HepG2 (cell line): Measurements from ENCODE around the gene COL9A3. TPM values are rescaled to one million over a fixed set of nuclear protein-coding genes. Genes with fewer than 3 reads are reported as not detected.

ENCODE experiments used
- DNMT1 ChIP-seq: sonication (generic); formaldehyde crosslinking; IDR thresholded peaks from 2 replicates; pipeline ENCODE4 v1.5.1; 2020; ENCODE audit warnings: mild to moderate bottlenecking, missing genetic modification reagents
- ELF3 ChIP-seq: IDR thresholded peaks from 2 replicates; pipeline ENCODE4 v1.6.1; 2016; ENCODE audit warnings: missing genetic modification reagents, missing compliant biosample characterization
- GATAD2A ChIP-seq: IDR thresholded peaks from 2 replicates; pipeline ENCODE4 v1.6.1; 2016
- GMEB2 ChIP-seq: IDR thresholded peaks from 2 replicates; pipeline ENCODE4 v1.6.1; 2016; ENCODE audit warnings: missing biosample characterization, missing genetic modification reagents, low read depth
- GTF3A ChIP-seq: sonication (generic); formaldehyde crosslinking; conservative IDR thresholded peaks from 2 replicates; pipeline ENCODE4 v1.4.0; 2020; ENCODE audit warnings: mild to moderate bottlenecking, missing genetic modification reagents
- JUND ChIP-seq: sonication (generic); formaldehyde crosslinking; IDR thresholded peaks from 2 replicates; pipeline ENCODE4 v1.8.0; 2022; ENCODE audit warnings: mild to moderate bottlenecking, missing genetic modification reagents
- KDM2A ChIP-seq: sonication (generic); formaldehyde crosslinking; IDR thresholded peaks from 2 replicates; pipeline ENCODE4 v1.4.0; 2020; ENCODE audit warnings: low read depth, missing genetic modification reagents, borderline replicate concordance
- MAFF ChIP-seq: IDR thresholded peaks from 2 replicates; pipeline ENCODE4 v1.6.1; 2011; ENCODE audit warnings: low read depth, low read length, improper control_type of control experiment
- PRMT3 ChIP-seq: sonication (generic); formaldehyde crosslinking; IDR thresholded peaks from 2 replicates; pipeline ENCODE4 v1.8.1; 2022; ENCODE audit warnings: low read depth, mild to moderate bottlenecking, moderate library complexity, missing genetic modification reagents, borderline replicate concordance
- RARG ChIP-seq: sonication (generic); formaldehyde crosslinking; IDR thresholded peaks from 2 replicates; pipeline ENCODE4 v1.4.0; 2020; ENCODE audit warnings: low read depth, mild to moderate bottlenecking, missing genetic modification reagents
- RNF2 ChIP-seq: fragments of 450-650 bp; conservative IDR thresholded peaks from 2 replicates; pipeline ENCODE4 v1.6.1; 2016; ENCODE audit warnings: low read depth
- SATB2 ChIP-seq: sonication (generic); formaldehyde crosslinking; IDR thresholded peaks from 2 replicates; pipeline ENCODE4 v1.5.0; 2020; ENCODE audit warnings: missing genetic modification reagents
- SOX6 ChIP-seq, 2 experiments: fragments of 450-650 bp in 1 of 2; sonication (generic) in 1 of 2; formaldehyde crosslinking in 1 of 2; IDR thresholded peaks; 2 replicates each; pipeline versions ENCODE4 v1.4.0 to v1.6.1; 2017 to 2020; ENCODE audit warnings: antibody characterized with exemption in 1 of 2, mild to moderate bottlenecking in 1 of 2, missing genetic modification reagents in 1 of 2
- TOE1 ChIP-seq: sonication (generic); formaldehyde crosslinking; IDR thresholded peaks from 2 replicates; pipeline ENCODE4 v1.4.0; 2020; ENCODE audit warnings: mild to moderate bottlenecking, missing genetic modification reagents
- USF2 ChIP-seq, 2 experiments: sonication (generic) in 1 of 2; formaldehyde crosslinking in 1 of 2; IDR thresholded peaks; 2 replicates each; pipeline versions ENCODE4 v1.5.1 to v1.6.1; 2011 to 2020; ENCODE audit warnings: borderline replicate concordance in 1 of 2, low read depth in 1 of 2, low read length in 1 of 2, mild to moderate bottlenecking in 1 of 2, missing genetic modification reagents in 1 of 2, moderate library complexity in 1 of 2
- ZBTB25 ChIP-seq: IDR thresholded peaks from 2 replicates; pipeline ENCODE4 v1.6.1; 2018; ENCODE audit warnings: missing genetic modification reagents
- ZBTB38 ChIP-seq: sonication (generic); formaldehyde crosslinking; IDR thresholded peaks from 2 replicates; pipeline ENCODE4 v1.5.1; 2020; ENCODE audit warnings: mild to moderate bottlenecking, missing genetic modification reagents
- ZNF326 ChIP-seq: sonication (generic); formaldehyde crosslinking; IDR thresholded peaks from 2 replicates; pipeline ENCODE4 v1.4.0; 2020; ENCODE audit warnings: missing genetic modification reagents, borderline replicate concordance
- ZNF547 ChIP-seq: sonication (generic); formaldehyde crosslinking; IDR thresholded peaks from 2 replicates; pipeline ENCODE4 v1.5.1; 2020; ENCODE audit warnings: mild to moderate bottlenecking, missing genetic modification reagents
- ZNF550 ChIP-seq: sonication (generic); formaldehyde crosslinking; IDR thresholded peaks from 2 replicates; pipeline ENCODE4 v1.4.0; 2020; ENCODE audit warnings: mild to moderate bottlenecking, missing genetic modification reagents, borderline replicate concordance
- ZNF557 ChIP-seq: sonication (generic); formaldehyde crosslinking; IDR thresholded peaks from 2 replicates; pipeline ENCODE4 v1.4.0; 2020; ENCODE audit warnings: missing genetic modification reagents
- ZNF563 ChIP-seq: sonication (generic); formaldehyde crosslinking; IDR thresholded peaks from 2 replicates; pipeline ENCODE4 v1.8.0; 2022; ENCODE audit warnings: mild to moderate bottlenecking, moderate library complexity, missing genetic modification reagents
- ZNF614 ChIP-seq: IDR thresholded peaks from 2 replicates; pipeline ENCODE4 v1.6.1; 2018; ENCODE audit warnings: missing biosample characterization, missing genetic modification reagents, inconsistent platforms, borderline replicate concordance
- ZNF766 ChIP-seq: sonication (generic); formaldehyde crosslinking; IDR thresholded peaks from 2 replicates; pipeline ENCODE4 v1.5.0; 2020; ENCODE audit warnings: missing genetic modification reagents, borderline replicate concordance
- polyA plus RNA-seq, 8 experiments: library from polyadenylated mRNA; depleted of rRNA in 3 of 8; stranded (reverse) in 7 of 8; unstranded in 1 of 8; fragments of >200 nt; fragmentation: Illumina TruSeq in 4 of 8; extraction: Trizol in 4 of 8; gene quantifications; 2 replicates each; pipeline versions ENCODE4 v1.2.1 to v1.2.3, GENCODE V29; 2011 to 2016; ENCODE audit warnings: low read depth in 4 of 8, missing spikeins in 1 of 8, mixed read lengths in 1 of 8; ENCODE audit not compliant: insufficient read depth in 1 of 8
- total RNA-seq, 5 experiments: library from RNA; depleted of rRNA; stranded (reverse); fragments of >200 nt; fragmentation: Illumina TruSeq; extraction: Trizol; gene quantifications; 2 replicates each; pipeline ENCODE4 v1.2.3, GENCODE V29; 2016; ENCODE audit warnings: low read depth in 1 of 5

COL9A3 gene
- total and polyA plus RNA-seq, 2 of the 13 experiments (the other 11 are each of a cell fraction or from before 2014, with no cell fraction given): 155 to 204 TPM

GRCh38 chr20:62818592-62819493 lies 2.0 kb downstream of the COL9A3 start (continued):
- TF ChIP-seq ELF3 (CRISPR knock-in tag) (0 out of 2 replicates have a peak, but pooled peaks have one; percentile 37), ZBTB38 (CRISPR knock-in tag) (peak; percentile 54; the same call in 1 of the 2 replicates), KDM2A (0 out of 2 replicates have a peak, but pooled peaks have one; percentile 29), SATB2 (no peak; the same call in 1 of the 2 replicates), ZNF614 (peak; percentile 62), ZNF557 (CRISPR knock-in tag) (no peak), JUND (CRISPR knock-in tag) (no peak), GMEB2 (no peak), DNMT1 (CRISPR knock-in tag) (peak; percentile 87; the same call in 1 of the 2 replicates), PRMT3 (CRISPR knock-in tag) (no peak), GTF3A (CRISPR knock-in tag) (no peak), ZNF563 (CRISPR knock-in tag) (no peak), ZBTB25 (CRISPR knock-in tag) (peak; percentile 65), MAFF (no peak), TOE1 (peak; percentile 58; the same call in 1 of the 2 replicates), ZNF326 (0 out of 2 replicates have a peak, but pooled peaks have one; percentile 63), ZNF766 (0 out of 2 replicates have a peak, but pooled peaks have one; percentile 17), GATAD2A (peak; percentile 82), ZNF547 (no peak), RARG (CRISPR knock-in tag) (no peak), RNF2 (no peak), USF2 (IDR thresholded peaks at IDR 0.05; ENCODE audit: low read depth, low read length) (no peak), USF2 (CRISPR knock-in tag; IDR thresholded peaks at IDR 0.05; ENCODE audit: borderline replicate concordance) (no peak), ZNF550 (CRISPR knock-in tag) (0 out of 2 replicates have a peak, but pooled peaks have one; percentile 94), SOX6 (IDR thresholded peaks at IDR 0.05) (no peak), SOX6 (CRISPR knock-in tag; IDR thresholded peaks at IDR 0.05) (peak; percentile 65)
